Stomach (tissue), 4 donors: ENCODE measurements around the gene PKD1.
"Not testable (repeated sequence)": the region's sequence is repeated elsewhere in the genome, so short reads cannot be mapped to it uniquely, and the experiment has no call there.

ENCODE experiments used
- EP300 ChIP-seq: sonication (generic); formaldehyde crosslinking; IDR thresholded peaks from one replicate; pipeline ENCODE4 v1.6.1; 2017; ENCODE audit warnings: antibody characterized with exemption
- TF ChIP-seq, protein P1 (sequence below), 7 experiments: fragments of 450-650 bp in 4 of 7; fragments of 200-600 bp in 3 of 7; sonication (generic) in 3 of 7; IDR thresholded peaks; one replicate each; pipeline ENCODE4 v1.5.1; 2016 to 2019; ENCODE audit warnings: antibody characterized with exemption in 7 of 7, control low read depth in 2 of 7, mild to moderate bottlenecking in 1 of 7

DNA sequence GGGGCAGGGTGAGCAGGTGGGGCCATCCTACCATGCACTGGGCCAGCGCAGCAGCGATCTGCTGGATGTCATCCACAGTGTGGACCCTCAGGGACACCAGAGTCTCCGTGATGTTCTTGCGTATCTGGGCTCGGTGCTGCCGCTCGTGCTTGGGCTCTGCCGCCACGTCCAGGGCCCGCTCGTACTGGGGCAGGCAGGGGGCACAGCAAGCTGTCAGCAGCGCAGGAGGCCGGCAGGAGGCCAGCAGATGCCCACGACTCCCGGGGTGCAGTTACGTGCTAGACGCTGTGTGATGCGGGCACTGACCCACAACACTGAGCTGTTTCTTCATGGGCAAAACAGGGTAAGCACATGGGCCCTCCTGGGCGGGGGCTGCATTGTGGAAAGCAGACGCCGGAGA is 30.4 kb downstream of the PKD1 start:
- TF ChIP-seq, protein P1, sequence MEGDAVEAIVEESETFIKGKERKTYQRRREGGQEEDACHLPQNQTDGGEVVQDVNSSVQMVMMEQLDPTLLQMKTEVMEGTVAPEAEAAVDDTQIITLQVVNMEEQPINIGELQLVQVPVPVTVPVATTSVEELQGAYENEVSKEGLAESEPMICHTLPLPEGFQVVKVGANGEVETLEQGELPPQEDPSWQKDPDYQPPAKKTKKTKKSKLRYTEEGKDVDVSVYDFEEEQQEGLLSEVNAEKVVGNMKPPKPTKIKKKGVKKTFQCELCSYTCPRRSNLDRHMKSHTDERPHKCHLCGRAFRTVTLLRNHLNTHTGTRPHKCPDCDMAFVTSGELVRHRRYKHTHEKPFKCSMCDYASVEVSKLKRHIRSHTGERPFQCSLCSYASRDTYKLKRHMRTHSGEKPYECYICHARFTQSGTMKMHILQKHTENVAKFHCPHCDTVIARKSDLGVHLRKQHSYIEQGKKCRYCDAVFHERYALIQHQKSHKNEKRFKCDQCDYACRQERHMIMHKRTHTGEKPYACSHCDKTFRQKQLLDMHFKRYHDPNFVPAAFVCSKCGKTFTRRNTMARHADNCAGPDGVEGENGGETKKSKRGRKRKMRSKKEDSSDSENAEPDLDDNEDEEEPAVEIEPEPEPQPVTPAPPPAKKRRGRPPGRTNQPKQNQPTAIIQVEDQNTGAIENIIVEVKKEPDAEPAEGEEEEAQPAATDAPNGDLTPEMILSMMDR (IDR thresholded peaks at IDR 0.05), result not testable (repeated sequence)
- not testable (repeated sequence) for TF ChIP-seq EP300
